Bronchus fibroblast of lung (primary cell): ENCODE measurements around the gene HSPE1. TPM values are rescaled to one million over a fixed set of nuclear protein-coding genes. Genes with fewer than 3 reads are reported as not detected.

Experiments
- total RNA-seq: library from RNA; depleted of rRNA; stranded (reverse); fragments of >200 nt; gene quantifications from 2 replicates; pipeline ENCODE4 v1.2.3, GENCODE V29; 2015

Gene HSPE1
- 166 and 186 TPM in 2 replicates for total RNA-seq

DNA sequence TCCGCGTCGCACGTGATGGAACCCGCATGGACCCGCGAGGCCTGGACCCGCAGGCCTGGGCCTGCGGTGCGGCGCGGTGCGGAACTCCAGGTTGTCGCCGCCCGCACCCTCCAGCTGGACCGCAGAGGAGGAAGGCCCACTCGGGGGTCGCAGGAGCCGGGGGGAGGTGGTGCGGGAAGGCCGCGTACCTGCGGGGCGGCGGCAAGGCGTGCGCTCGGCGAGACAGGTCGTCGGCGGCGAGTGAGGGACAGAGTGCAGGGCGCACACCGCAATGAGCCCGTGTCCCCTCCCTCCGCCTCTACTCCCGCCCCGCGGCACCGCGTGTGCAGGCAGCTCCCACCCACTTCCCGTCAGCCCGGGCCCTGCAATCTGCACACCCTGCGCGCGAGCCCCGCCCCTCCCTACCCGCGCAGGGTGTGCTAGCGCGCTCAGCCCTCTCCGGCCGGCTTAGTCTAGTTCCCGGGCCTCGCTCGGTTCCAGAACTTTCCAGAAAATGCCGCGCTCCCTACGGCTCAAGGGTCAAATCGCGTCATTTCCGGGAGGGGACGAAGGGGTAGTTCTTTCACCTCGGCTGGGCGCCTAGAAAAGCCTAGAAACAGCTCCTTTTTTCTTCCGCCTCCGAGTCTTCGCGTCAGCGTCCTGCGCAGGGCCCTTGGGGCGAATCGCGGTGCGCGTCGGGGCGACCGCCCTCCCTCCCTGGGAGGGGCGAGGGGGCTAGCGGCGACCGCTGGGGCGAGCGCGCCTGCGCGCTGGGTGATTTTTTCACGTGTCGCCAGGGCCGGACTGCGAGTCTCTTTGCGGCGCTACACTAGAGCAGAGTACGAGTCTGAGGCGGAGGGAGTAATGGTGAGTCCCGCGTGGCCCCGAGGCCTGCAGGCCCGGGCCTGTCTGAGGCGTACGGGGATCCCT, at the start of gene HSPE1, which contains the start of gene HSPD1:
TSS of gene HSPE1 (plus strand) at position 786 of the 909 bp plus-strand sequence. CDS start at position 844, 58 bp downstream.
TSS of gene HSPD1 (minus strand) at position 247 of the 909 bp plus-strand sequence. CDS start 992 bp downstream, outside the sequence.

DNA sequence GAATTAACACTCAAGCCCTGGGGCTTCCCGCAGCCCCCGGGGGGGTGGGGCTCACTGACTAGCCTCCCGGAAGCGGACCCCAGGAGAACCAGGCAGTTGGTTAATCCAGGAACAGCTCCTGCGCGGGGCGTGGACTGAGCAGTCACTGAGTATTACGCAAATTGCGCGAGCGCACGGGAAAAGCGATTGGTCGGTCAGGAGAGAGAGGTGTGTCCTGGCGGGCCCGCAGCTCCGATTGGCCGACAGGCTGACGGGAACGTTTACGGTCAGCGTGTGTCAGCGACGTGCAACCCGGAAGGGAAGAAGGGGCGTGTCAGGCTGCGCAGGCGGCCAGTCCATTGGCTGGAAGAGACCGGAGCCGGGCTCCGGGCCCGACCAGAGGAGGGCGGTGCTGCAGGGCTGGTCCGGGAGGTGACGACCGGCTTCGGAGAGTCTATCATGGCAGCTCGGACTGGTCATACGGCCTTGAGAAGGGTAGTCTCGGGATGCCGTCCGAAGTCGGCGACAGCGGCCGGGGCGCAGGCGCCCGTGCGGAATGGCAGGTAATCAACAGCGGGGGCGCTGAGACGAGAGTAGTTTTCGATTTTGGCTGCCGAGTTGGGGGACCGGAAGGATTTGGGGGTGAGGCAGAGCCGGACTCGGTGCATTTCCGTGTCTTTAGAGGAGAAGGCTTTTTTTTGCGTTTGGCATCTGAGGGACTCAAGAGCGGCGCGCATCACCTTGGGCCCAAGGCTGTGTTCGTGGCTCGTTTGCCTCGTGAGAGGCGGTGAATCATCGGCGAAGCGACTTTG, 46.9 kb upstream of the HSPE1 start, which contains the start of gene COQ10B:
TSS of gene COQ10B (plus strand) at position 430 of the 791 bp plus-strand sequence. CDS start at position 439, 9 bp downstream.

GRCh38 chr2:197515739-197516392, 15.7 kb downstream of the HSPE1 start, which contains the start of gene MOB4:
TSS of gene MOB4 (plus strand) at chr2:197516066. CDS start at chr2:197516087, 21 bp downstream.

Other genes starting within 250 kb of the HSPE1 start
- 1.2 and 1.5 TPM in 2 replicates for gene ANKRD44, start 189.6 kb upstream of the HSPE1 start, total RNA-seq
- 161 and 163 TPM in 2 replicates for gene SF3B1, start 65.4 kb upstream of the HSPE1 start, total RNA-seq
- gene COQ10B, start 46.8 kb upstream of the HSPE1 start, total RNA-seq = 11.3 and 16.3 TPM in 2 replicates
- 227 and 278 TPM in 2 replicates for gene HSPD1, start 539 bp upstream of the HSPE1 start, total RNA-seq
- 24.8 and 26.2 TPM in 2 replicates for gene MOB4, start 15.7 kb downstream of the HSPE1 start, total RNA-seq
- gene RFTN2, start 175.2 kb downstream of the HSPE1 start, total RNA-seq = 3.5 and 3.7 TPM in 2 replicates
- 3.1 and 3.5 TPM in 2 replicates for gene MARS2, start 205.0 kb downstream of the HSPE1 start, total RNA-seq